NCI-H82 treated with DMSO at 0.1 percent for 48 hours (cell line): ENCODE data around the gene CCZ1.
"Not testable (repeated sequence)": the region's sequence is repeated elsewhere in the genome, so short reads cannot be mapped to it uniquely, and the experiment has no call there.

Experiments used
- DNase-seq: peaks from one replicate; lab custom pipeline; 2025; ENCODE audit not compliant: unreplicated experiment; lab: John Stamatoyannopoulos, UW

The CCZ1 gene

GRCh38 chr7:5904726-5905125, 6.2 kb downstream of the CCZ1 start:
- DNase-seq: not testable (repeated sequence)

- DNase-seq: not testable (repeated sequence)
These were observed 10.3 kb downstream of the CCZ1 start for GRCh38 chr7:5908835-5909234.

- DNase-seq: not testable (repeated sequence)
These were observed 18.0 kb downstream of the CCZ1 start for GRCh38 chr7:5916529-5916928.

- not testable (repeated sequence) for DNase-seq
These were observed 25.6 kb downstream of the CCZ1 start for GRCh38 chr7:5924180-5924579.

GRCh38 chr7:5924630-5925029, 26.1 kb downstream of the CCZ1 start:
- DNase-seq: not testable (repeated sequence)

- DNase-seq: not testable (repeated sequence)
These were observed 27.8 kb downstream of the CCZ1 start for GRCh38 chr7:5926263-5926870.

- DNase-seq: not testable (repeated sequence)
These were observed 31.8 kb downstream of the CCZ1 start for GRCh38 chr7:5930290-5930689.

GRCh38 chr7:5931250-5931649, 32.7 kb downstream of the CCZ1 start:
- not testable (repeated sequence) for DNase-seq

- DNase-seq: not testable (repeated sequence)
These were observed 33.5 kb downstream of the CCZ1 start for GRCh38 chr7:5931905-5932644.

GRCh38 chr7:5934945-5935450, 36.5 kb downstream of the CCZ1 start:
- not testable (repeated sequence) for DNase-seq

GRCh38 chr7:5963205-5963604, 64.7 kb downstream of the CCZ1 start:
- not testable (repeated sequence) for DNase-seq

- not testable (repeated sequence) for DNase-seq
These were observed 65.3 kb downstream of the CCZ1 start for GRCh38 chr7:5963810-5964209.

GRCh38 chr7:5970347-5970911, 71.9 kb downstream of the CCZ1 start, which contains the start of gene RSPH10B:
RSPH10B (minus strand) TSS chr7:5970689; CDS start chr7:5967116, 3,573 bp downstream.
- DNase-seq: not testable (repeated sequence)

- not testable (repeated sequence) for DNase-seq
These were observed 75.0 kb downstream of the CCZ1 start for GRCh38 chr7:5973580-5973979.
